ENCODE data around the gene CDH4.
"Not testable (repeated sequence)": the region's sequence is repeated elsewhere in the genome, so short reads cannot be mapped to it uniquely, and the experiment has no call there.

The CDH4 gene

DNA sequence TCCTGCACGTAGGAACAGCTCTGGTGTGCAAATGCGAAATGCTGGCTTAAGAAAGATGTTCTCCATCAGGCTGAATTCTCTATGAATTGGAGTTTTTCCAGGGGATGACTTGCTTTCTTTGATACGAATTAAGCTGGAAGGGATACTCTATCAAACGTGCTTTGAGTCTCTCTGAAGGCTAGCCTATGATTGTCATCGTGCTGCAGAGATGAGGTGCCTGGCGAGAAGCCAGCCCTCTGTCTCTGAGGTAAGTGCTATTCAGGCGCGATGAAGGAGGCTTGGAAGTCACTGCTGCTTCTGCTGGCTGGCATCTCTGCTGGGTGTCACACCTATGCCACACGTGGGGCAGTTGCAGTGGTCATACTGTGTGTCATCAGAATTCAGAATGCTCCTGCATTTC is 589.9 kb downstream of the CDH4 start:
- DNase-seq = no peak

DNA sequence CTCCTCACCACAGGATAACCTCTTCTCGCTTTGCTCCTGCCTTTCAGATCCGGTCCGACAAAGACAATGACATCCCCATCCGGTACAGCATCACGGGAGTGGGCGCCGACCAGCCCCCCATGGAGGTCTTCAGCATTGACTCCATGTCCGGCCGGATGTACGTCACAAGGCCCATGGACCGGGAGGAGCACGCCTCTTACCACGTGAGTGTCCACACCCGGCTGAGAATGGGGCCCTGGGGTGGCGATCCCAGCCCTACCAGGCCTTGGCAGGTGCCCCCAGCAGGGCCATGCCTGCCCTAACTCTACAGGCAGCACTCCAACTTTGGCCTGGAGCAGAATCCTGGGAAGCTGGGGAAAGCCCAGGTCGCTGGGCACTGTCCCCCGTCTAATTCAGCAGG is 592.6 kb downstream of the CDH4 start:
- DNase-seq = no peak

DNA sequence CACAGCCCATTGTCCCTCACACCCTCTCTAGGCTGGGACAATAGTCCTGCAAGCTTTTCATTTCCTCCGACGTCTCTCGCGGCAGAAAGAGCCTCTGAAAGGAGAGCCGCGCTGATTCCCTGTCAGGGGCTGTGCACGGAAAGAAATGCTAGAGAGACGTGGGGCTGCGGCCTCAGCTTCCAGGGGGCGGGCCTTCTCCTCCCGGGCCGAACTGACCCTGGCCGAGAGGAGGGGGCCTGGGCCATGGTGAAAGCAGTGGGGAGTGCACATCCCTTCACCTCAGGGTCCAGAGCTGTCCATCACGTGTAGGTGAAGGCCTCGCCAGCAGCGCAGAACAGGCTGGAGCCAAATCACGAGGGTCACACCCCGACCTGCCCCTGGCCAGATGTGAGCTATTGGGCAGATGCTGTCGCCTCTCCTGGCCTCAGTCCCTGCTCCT is 593.2 kb downstream of the CDH4 start:
- DNase-seq = no peak

DNA sequence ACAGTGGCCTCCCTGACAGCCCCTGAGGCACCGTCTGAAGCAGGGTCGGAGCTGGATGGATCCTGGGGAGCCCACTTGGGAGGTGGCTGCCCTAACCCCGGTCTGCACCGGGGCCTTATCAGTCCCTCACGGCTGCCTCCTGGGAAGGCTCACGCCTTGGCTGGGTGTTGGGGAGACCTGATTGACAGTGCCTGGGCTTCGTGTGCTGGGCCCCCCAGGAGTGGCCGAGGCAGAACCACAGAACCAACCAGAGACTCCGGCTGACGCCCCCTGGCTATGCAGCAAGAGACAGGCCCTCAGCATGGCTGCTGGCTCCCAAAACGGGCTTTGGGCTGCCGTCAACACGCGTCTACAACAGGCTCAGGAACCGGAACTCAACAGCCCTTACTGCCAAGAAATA is 594.0 kb downstream of the CDH4 start:
- DNase-seq = no peak

DNA sequence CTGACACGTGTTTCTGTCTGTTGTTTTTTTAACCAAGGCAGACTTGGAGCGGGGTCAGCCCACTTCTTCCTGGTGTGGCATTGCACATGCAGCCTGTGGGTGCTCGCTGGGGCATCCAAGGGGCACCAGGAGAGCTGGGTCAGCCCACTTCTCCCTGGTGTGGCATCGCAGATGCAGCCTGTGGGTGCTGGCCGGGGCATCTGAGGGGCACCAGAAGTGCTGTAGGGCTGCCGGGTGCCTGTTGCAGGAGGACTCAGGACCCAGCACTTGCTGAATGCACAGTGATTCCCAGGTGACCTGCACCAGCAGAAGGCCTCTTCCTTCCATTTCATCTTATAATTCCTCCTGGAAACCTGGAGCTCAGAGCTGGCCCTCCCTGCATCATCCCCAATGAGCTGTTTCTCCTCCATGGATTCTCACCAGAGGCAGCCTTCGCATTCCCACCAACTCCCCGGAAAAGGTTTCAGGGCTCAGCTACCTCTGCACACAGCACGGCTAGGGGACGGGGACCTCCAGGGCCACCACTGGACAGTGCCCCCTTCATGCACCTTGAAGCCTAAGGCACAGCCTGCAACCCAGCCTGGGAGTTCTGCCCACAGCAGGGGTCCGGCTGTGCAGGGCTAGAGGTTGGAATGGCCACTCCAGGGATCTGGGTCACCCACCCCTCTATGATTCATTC is 594.8 kb downstream of the CDH4 start:
- DNase-seq = no peak

DNA sequence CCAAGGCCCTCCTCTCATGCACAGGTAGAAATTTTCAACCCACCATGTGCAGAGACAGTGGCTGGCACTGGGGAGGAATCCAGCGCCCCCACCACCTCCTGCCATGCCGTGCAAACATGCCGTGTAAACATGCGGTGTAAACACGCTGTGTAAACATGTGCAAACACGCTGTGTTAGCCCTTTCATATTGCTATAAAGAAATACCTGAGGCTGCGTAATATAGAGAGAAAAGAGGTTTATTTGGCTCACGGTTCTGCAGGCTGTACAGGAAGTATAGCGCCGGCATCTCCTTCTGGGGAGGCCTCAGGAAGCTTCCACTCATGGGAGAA is 595.3 kb downstream of the CDH4 start:
- DNase-seq = no peak

DNA sequence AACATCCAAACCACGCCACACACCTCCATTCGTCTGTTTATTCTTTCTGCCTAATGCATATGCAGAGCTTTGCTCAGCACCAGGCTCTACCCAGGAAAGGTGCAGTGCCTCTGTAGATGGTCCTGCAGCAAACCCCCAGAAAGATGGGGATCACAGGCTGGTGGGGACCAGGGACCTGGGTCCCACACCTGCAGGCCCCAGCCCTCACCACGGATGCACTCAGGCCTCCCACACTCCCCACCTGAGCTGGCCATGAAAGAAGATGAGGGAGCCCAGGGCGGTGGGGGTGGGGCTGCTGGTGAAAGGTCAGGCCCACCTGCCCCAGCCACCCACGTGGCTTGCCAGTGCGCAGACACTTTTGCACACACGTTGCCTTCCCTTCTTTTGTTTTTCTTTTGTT is 595.9 kb downstream of the CDH4 start:
- no peak for DNase-seq

DNA sequence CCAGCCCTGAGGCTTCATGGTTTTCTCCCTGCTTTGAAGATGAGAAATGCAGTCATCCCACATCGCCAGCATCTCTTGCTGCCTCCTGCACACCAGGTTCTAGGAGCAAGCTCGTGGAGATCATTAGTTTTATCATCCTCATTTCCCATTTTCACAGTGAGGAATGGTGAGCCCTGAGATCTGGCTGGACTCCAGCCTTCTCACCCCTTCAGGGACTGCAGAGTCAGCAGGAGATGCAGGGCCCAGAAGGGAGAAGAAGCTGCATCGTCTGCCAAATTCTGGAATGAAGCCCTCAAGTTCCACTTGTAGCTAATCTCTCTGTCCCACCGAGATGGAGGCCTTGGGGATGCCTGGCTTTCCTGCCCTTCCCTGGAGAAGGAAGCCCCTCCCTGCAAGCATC is 596.8 kb downstream of the CDH4 start:
- DNase-seq = no peak

DNA sequence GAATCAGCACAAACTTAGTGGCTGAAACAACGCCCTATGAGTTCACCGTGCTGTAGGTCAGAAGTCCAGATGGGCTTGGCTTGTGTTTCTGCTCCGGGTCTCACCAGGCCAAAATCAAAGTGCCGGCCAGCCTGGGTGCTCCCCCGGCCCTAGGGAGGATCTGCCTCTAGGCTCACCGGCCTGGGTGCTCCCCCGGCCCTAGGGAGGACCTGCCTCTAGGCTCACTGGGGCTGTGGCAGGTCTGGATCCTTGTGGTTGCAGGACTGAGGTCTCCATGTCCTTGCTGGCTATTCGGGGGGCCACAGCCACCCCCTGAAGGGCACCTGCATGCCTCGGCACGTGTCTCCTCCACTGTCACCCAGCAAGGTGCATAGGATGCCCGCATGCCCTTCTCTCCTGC is 597.3 kb downstream of the CDH4 start:
- no peak for DNase-seq

DNA sequence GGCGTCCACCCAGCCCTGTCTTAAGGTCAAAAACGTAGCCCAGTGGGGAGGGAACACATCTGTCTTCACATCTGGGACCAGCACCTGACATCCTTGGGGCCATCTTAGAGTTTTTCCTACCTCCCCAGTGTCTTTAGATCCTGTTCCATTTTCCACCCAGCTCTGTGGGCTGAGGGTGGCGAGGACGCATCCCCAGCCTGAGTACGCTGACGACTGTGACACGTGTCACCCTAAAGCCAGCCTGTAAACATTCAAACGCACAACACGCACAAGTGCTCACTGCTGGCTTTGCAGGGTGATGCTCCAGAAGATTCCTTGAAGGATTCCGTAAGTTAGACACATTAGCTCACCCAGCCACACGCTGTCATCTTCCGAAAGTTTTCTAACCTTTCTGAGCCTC is 597.8 kb downstream of the CDH4 start:
- DNase-seq = no peak

DNA sequence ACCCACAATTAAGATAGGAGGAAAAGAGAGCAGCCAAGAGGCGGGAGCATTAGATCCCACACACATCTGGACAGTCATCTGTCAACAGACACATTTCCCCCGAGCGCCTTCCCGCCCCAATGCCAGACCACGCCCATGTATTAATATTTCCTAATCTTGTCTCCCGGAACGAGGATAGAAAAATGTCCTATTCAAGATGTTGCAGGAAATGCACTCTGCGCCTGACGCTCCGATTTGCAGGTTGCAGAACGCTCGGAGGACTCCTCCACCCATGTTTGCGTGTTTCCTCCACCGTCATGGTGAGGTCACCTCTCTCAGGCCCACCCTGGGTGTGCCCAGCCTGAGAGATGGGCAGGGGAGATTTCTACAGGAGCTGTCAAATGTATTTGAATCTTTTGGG is 598.4 kb downstream of the CDH4 start:
- no peak for DNase-seq

DNA sequence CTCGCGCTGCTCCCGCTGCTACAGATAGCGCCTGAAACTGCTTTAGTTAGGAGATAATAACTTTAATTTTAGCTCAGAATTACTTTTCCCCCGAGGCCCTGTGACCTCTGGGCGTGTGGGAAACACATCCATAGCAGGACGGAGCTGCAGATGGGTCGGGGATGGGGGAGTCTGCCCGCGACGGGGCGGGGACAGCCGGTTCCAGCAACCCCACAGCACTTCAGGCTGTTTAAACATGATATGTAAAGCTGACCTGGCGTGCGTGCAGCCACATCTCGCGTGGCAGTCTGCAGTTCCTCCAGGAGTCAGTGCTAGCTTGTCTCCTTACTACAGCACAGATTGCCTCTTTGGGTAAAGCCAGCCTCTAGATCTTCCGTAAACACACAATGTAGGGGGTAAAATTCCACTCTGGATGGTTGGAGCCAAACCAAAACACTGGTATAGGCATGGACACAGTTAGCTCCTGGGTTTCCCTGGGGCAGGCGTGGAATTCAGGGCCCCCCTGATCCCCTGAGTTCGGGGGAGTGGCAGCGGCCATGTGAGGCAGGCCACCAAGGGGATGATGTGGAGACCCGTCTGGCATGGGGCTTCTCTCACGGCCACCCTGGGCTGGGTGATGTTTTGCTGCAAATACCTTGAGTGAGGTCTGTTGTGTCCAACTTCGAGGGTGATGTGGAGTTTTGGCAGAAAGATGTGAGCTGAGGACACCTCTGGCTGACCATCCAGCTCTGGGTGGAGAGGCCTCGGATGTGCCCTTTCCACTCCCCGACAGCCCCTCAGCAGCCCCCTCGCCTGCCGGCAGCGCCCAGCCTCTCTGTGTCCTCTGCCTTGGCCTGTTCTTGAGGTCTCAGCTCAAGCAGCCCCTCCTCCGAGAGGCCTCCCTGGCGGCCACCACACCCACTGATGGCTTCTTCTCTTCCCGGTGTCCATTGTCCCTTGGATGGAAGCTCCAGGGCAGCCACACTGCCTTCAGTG is 599.2 kb downstream of the CDH4 start:
- DNase-seq = no peak

DNA sequence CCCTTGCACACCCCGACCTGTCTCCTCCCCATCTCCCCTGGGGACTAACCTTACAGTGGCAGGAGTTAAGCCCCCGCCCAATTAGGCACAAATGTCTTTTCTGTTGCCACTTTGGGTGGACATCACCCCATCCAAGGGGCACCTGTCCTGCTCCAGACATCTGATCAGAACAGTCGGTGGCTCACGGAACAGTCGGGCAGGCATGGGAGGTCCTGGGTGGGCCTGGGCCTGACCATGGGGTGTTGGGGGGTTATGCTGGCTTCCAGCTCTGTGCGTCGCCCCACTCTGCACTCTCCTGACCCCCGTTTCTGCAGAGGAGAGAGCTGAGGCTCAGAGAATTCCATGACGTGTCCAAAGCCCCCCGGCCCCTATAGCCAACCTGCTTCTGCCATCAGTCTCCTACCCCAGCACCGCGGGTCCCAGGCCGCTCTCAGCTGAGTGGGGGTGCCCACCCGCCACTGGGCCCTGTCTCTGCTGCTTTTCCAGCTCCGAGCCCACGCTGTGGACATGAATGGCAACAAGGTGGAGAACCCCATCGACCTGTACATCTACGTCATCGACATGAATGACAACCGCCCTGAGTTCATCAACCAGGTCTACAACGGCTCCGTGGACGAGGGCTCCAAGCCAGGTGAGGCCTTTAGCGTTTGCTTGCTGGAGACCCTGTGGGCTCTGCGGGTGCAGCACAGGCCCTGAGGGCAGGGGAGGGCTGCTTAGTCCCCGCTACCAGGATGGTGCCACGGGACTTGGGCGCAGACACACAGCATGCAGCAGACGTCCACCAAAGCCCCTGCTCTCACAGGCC is 600.4 kb downstream of the CDH4 start:
- DNase-seq = no peak

DNA sequence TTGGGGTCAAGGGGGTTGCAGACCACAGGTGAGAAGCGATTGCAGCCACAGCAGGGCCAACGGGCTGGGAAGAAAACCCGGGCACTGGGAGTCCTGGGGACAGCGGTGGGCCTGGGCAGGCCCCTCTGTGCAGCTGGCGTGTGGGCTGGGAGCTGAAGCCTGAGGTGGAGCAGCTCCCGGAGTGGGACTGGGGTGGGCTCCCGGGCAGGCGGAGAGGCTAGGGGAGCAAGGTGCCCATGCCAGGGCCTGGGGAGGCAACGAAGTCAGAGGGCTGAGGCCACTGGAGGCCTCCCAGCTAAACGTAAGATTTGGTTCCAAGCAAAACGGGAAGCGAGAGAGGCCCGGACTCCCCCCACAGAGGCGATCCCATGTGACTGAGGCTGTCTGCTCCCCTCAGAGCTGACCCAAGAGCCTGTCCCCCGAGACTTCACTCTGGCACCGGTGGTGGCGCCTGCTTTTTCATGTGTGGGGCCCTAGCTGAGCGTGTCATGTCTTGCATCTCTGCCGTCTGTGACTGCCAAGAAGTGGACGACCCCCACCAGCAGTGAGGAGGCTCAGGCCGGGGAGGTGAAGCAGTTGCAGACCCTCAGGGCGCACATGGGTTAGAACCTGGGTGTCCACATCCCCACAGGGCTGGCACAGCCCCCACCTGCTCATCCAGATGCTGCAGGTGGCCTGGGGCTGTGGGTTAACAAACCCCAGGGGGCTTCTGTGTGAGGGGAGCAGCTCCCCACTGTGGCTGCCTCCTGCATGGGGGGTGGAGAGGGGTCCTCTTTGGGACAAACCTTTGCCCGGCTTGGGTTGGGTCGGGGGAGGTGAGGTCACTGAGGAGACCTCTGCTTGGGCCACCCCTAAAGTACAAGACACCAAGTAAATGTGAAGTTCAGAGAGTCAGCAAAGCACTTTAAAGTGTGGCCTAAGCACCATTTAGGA is 601.3 kb downstream of the CDH4 start:
- no peak for DNase-seq

DNA sequence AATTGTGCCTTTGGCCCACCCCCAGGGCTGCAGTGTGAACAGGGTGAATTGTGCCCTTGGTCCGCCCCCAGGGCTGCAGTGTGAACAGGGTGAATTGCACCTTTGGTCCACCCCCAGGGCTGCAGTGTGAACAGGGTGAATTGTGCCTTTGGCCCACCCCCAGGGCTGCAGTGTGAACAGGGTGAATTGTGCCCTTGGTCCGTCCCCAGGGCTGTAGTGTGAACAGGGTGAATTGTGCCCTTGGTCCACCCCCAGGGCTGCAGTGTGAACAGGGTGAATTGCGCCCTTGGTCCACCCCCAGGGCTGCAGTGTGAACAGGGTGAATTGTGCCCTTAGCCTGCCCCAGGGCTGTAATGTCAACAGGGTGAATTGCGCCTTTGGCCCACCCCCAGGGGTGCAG is 602.5 kb downstream of the CDH4 start:
- not testable (repeated sequence) for DNase-seq

DNA sequence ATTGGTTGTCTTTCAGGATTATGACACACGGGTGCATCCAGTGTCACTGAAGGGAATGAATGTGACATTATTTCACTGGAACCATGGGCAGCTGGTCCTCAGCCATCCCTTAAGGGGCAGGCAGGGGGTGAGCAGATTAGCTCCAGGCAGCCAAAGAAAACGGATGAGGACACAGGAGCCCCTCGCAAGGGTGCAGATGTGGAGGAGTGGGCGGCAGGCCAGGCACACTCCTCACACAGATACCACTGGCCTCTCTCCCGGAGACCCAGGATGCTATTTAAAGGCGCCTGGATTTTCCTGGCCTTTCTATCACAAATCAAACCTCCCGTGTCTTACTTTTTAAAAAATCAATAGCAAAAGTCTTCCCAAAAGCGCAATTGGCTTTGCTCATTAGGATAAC is 603.2 kb downstream of the CDH4 start:
- DNase-seq = no peak

DNA sequence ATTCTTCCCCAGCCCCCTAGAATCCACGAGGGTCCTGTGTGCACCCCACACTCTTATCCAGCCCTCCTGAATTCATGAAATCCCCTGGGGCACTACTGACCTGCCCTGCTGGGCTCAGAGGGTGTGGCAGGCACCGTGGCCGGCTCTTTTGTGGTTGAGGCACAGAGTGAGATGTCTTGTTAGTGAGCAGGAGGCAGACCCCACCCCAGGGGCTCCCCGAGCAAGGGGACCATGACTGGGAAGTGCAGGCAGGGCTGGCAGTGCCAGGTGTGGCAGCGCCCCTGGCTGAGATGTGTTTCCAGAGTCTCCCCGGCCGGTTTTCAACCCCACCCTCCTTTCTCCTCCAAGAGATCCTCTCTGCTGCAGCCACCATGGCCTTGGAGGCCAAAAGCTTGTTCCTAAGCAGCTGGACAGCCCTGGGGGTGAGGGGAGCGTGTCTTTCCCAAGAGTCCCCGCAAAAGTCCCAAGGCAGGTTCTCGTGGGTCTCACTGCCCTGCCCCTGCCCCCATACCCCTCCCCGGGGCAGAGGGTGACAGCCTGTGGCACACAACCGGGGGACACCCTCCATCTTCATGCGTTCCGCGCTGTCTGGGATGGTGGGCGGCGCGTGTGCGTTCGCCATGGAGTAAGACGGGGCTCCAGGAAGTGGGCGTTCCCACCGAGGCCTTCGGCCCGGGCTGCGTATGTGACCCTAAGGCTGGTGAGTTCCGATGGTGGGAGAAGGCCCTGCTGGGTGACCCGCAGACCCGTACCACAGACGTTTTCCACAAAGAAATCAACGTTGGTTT is 604.8 kb downstream of the CDH4 start:
- no peak for DNase-seq

DNA sequence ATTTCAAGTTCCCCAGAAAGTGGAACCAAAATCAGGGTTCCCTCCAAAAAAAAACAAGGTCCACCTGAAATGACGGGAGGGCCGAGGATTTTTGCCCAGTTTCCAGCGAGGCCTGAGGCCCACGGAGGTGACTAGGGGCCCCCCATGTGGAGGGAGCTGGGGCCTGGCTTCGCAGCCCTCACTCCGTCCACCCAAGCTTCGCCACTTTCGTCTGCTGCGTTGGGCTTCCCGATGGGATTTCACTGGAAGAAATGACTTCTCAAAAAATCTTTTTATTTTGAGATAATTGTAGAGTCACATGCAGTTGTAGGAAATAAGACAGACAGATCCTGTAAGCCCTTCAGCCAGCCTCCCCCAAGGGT is 605.3 kb downstream of the CDH4 start:
- no peak for DNase-seq

DNA sequence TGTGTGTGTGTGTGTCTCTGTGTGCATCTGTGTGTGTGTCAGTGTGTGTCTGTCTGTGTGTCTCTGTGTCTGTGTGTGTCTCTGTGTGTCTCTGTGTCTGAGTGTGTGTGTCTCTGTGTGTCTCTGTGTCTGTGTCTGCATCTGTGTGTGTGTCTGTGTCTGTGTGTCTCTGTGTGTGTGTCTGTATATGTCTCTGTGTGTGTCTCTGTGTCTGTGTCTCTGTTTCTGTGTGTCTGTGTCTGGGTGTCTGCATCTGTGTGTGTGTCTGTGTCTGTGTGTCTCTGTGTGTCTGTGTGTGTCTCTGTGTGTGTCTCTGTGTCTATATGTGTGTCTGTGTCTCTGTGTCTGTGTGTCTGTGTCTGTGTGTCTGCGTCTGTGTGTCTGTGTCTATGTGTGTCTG is 605.8 kb downstream of the CDH4 start:
- no peak for DNase-seq

DNA sequence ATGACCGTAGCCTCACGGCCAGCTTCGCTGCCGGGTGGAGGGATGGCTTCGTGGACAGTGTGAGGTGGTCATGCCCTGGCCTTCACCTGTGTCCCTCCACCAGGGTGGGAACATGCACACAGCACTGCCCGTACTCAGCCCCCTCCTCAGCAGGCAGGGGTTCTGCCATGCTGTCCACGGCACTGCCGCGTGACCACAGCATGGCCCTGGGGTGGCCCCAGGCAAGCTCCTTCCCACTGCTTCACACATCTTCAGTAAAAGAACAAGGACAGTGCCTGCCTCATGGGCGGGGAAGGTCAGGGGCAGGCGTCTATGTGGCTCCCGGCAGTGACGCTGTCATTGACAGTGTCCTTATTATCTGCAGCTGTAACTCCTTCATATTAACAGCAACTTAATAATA is 607.7 kb downstream of the CDH4 start:
- no peak for DNase-seq

DNA sequence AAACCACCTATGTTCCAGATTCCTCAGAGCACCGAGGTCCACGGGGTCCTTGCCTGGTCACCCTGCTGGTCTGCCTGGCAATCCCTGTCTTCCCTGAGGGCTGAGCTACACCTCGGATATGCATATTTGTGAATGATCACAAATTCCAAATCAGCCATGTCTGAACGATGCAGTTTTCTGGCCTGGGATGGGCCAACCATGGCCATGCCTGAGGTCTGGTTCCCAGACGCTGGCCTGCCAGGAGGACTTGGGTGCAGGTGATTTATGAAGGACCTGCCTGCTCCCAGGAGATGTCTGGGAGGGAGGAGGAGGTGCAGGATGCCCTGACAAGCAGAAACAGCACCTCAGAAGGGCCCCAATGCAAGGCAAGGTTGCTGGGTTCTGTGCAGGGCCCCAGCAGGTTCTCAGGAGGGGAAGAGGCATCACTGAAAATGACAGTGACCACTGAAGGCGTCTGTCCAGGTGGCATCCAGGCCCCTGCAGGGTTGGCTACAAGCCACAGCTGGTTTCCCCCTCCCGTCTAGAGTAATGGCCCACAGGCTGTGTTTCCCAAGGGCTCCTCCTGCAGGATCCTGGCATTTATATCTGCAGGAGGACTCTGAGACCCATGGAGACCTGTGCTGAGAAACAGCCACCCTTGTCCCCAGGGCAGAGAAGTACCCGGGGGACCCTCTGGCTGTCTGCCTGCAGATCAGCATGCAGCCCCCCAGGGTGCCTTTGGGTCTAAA is 608.4 kb downstream of the CDH4 start:
- DNase-seq = no peak

Measured in activated CD8-positive, alpha-beta memory T cell treated with anti-CD3 and anti-CD28 coated beads for 24 hours (primary cell).